GM21381 (cell line): ENCODE measurements around the gene CNGA4.
"Not testable (repeated sequence)": the region's sequence is repeated elsewhere in the genome, so short reads cannot be mapped to it uniquely, and the experiment has no call there.

Source experiments
- ATAC-seq: cut with Tn5 transposase; IDR thresholded peaks from one replicate; pipeline ENCODE4 v1.9.1; 2021; ENCODE audit warnings: mild to moderate bottlenecking, moderate library complexity; ENCODE audit not compliant: unreplicated experiment

CNGA4 gene

DNA sequence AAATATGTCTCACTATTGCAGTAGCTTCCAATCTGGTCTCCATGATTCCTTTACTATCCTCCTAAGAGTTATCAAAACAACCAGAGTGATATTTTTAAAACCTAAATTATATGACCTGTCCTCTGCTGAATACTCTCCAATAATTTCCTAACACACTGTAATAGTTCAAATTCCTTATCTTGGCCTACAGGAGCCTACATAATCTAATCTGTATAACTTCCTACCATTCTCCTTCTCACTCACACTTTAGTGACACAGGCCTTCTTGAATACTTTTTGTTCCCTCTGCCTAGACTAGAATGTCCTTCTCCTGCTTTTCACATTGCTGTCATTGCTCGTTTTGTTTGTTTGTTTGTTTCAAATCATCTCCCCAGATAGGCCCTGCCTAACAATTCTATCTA, 13.9 kb upstream of the CNGA4 start:
- no peak for ATAC-seq

DNA sequence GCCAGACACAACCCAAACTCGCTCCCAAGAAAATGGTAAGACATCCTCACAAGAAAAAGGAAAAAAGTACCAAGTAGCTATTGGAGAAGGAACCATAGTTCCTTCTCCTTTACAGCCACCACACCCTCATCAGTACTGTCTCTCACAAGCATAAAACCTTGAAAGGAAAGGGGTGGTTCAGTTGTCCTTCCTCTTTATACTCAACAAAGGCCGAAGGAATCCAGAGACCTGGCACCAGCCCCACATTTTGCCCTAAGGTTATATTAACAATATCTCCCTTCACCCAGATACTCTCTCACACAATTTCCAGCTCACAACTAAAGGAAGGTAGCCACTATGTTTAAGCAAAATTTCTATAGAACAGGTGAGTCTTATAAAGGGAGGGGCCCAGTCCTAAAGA, 13.0 kb upstream of the CNGA4 start:
- no peak for ATAC-seq

DNA sequence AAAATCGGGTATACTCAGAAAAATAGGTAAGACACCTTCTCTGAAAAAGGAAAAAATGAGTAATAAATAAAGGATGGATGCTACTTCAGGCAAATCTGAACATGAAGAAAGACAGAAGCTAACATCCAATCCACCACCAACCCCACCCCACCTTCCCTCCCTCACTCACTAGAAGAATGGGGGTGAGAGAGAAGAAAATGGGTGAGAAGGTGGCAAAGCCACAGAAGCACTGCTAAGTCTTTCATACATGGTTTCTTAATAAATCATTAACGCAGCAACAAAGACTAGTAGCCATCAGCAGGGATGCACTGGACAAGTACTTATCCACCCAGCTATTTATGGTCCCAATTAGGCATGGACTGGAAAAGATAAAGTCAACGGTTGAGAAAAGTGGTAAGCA, 10.4 kb upstream of the CNGA4 start:
- ATAC-seq, result peak; percentile 56

DNA sequence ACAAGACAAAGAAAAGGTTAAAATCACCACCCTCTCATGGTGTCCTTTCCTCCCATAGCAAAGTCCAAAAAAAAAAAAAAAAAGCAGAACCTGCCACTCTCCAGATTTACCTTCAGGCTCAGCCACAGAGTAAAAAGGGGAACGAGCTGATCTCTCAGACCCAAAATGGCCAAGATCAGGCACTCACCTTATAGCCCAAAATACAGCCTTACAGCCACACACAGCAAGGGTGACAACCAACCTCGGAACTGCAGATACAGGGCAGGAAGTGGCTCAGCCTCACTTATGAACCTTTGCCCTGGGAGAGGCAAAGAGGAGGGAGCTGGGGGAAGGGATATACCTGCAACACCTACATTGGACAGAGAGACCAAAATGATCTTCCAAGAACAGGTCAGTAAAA, 9.0 kb upstream of the CNGA4 start:
- ATAC-seq, result no peak

DNA sequence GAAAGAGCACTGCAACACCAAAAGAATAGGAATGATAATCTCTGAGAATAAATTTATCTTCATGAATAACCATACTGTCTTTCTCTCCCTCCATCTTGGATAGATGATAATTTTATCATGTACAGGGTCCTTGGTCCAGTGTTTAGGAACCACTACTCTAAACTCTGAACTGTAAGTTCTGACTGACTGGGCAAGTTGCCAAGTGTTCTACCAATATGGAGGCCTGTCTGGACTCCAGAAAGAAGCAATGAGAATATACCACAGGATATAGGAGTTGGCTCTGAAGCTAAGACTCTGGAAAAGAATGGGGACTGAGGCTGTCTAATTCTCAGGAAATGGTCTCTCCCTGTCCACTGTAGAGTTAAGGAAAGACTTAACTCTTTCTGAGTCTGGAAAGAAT, 6.0 kb upstream of the CNGA4 start:
- ATAC-seq, result no peak

DNA sequence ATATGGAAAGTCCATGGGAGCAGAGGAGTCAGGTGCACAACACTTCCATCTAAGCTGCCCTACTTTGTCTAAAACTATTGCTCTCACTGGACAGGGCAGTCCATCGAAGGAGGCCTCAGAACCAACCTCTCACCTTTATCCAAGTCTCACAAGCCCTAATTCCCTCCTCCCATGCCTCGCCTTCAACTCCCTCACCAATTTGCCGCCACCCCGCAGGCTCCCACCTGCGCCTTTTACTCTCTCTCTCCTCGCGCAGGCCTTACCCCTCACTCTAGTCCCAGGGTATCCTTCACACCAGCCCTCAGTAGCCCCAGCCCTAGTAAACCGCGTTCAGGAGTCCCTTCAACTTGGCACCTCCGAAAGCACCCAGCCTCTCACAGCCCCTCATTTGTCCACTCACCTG, 4.9 kb upstream of the CNGA4 start:
- no peak for ATAC-seq

GRCh38 chr11:6234387-6235107, 4.3 kb upstream of the CNGA4 start, which contains the start of gene FHIP1B:
Gene FHIP1B (minus strand): TSS chr11:6234636. CDS start chr11:6224516, 10,120 bp downstream.
- ATAC-seq, result peak; percentile 93

DNA sequence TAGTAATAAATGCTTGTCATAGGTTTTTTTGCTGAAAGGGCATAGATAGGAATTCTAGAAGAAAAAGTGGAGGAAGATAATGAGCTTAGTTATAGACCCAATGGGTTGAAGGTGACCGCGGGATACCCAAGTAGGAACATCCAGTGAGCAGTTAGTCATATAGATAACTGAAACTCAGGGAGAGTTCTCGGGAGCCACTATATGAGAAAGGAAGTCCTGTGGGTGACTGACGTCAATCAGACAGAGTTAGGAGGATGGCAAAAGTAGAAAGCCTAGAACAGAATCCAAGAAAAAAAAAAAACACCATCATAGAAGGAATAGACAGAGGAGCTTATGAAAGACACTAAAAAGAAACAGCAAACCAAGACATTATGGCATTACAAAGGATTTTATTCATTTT, 1.6 kb upstream of the CNGA4 start:
- ATAC-seq, result no peak

GRCh38 chr11:6237761-6238302, 1.1 kb upstream of the CNGA4 start:
- ATAC-seq, result no peak

GRCh38 chr11:6240139-6240538, 1.2 kb downstream of the CNGA4 start:
- ATAC-seq, result no peak

DNA sequence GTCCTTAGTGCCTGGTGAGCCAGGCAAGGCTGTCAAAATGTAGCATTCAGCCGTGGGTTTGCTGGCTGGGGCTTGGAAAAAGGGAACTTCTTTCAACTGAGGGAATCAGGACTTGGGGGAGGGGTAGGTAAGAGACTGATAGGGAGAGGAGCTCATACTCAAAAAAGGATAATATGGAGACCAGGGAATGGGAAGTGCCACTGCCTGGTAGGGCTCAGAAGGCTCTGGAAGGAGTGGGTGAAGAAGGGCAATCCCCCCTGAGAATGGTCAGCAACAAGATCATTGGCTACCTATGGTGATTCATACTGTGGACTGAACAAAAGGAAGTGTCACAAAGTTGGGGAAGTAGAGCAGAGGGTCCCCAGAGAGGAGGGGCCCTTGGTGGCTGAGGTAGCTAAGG, 1.9 kb downstream of the CNGA4 start:
- ATAC-seq, result no peak

DNA sequence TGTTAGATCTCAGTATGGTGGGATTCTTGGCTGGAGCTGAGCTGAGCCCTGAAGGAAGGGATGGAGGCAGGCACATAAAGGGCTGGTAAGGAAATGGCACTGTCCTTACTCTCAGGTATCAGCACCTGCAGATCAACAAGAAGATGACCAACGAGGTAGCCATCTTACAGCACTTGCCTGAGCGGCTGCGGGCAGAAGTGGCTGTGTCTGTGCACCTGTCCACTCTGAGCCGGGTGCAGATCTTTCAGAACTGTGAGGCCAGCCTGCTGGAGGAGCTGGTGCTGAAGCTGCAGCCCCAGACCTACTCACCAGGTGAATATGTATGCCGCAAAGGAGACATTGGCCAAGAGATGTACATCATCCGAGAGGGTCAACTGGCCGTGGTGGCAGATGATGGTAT, 2.4 kb downstream of the CNGA4 start:
- ATAC-seq, result no peak

DNA sequence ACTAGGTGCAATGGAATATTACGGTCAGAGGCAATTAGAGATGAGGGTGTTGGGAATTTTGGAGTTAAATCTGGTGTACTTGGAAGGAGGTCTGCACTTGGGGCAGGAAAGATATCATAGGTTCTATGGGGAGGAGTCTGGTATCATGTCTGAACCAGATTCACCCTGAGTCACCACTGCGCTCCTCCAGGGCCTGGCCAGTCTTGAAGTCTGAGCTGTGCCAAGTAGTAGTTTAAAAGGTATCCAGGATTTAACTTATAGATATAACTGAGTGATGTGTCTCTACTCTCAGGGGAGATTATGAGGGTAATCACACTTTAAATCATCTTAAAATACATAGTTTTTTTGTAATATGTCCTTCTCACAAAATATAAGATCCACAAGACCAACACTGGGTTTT, 6.6 kb downstream of the CNGA4 start:
- ATAC-seq, result no peak

DNA sequence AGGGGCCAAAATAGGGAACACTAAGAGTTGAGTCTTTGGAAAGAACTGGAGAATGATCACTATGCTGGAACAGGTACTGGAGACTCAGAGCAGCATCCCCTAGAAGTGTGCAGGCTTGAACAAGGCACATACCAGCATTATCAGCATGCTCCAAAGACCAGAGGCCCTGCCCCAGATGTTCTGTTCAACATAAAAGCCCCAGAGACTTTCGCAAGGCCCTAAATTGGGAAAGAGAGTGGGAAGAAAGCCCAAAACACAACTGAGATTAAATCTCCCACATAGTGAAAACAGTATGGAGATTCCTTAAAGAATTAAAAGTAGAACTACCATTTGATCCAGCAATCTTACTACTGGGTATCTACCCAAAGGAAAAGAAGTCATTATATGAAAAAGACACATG, 9.4 kb downstream of the CNGA4 start:
- no peak for ATAC-seq

DNA sequence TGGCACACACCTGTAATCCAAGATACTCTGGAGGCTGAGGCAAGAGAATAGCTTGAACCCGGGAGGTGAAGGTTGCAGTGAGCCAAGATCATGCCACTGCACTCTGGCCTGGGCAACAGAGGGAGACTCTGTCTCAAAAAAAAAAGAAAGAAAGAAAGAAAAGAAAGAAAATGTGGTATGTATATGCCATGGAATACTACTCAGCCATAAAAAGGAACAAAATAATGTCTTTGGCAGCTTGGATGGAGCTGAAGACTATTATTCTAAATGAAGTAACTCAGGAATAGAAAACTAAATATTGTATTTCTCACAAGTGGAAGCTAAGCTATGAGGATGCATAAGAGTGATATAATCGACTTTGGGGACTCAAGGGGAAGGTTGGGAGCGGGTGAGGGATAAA, 10.0 kb downstream of the CNGA4 start:
- not testable (repeated sequence) for ATAC-seq

GRCh38 chr11:6249770-6250555, 11.1 kb downstream of the CNGA4 start:
- ATAC-seq, result no peak

DNA sequence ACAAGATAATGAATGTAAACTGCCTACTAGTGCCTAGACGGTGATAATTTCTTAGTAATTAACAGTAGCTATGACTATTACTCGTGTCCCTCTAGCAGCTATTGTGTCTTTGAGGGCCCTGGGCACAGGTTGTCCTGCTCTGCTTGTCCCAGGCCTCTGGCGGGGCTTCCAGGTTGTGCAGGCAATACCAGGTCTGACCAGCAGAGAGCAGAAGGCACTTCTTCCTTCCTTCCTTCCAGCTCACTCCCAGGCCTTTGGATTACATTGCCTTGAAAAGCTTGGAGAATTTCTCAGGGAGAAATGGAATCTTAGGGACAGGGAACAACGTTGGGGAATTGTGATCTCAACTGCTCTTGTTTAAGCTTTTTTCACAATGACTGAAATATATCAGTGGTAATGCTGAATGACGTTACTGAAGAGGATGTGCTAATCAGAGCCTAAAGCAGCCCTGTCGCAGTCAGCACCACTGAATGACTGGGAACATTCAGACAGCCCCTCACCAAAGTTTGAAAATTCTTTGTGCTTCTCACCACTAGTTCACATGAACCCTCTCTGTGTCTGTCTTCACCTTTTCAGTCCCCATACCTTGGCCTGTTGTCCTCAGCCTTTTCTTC, 12.3 kb downstream of the CNGA4 start:
- ATAC-seq, result peak; percentile 73

DNA sequence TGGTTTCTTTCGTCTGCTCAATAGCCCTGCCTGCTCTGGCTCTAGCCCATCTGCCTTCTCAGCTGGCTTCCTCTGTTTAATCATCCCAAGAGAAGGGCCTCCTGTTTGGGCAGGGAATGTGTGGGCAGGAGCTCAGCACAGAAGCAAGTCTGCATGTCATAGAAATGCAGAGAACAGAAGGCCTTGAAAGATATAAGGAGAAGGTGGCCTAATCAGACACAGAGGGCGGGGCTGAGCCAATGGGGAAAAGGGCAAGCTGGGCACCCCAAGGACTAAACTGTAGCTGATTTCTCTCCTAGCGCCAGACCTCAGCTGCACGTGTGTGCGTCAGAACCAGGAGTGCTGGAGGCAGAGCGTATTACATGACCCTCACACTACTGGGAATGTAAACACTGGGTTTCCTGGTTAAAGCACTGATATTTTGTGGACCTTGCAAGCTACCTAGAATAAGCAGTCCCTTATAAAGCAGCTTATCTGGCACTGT, 13.1 kb downstream of the CNGA4 start:
- ATAC-seq, result no peak

- ATAC-seq, result peak; percentile 60
These were observed 14.3 kb downstream of the CNGA4 start for GRCh38 chr11:6253197-6253596.

- ATAC-seq, result no peak
These were observed 19.3 kb downstream of the CNGA4 start for GRCh38 chr11:6258141-6258540.

DNA sequence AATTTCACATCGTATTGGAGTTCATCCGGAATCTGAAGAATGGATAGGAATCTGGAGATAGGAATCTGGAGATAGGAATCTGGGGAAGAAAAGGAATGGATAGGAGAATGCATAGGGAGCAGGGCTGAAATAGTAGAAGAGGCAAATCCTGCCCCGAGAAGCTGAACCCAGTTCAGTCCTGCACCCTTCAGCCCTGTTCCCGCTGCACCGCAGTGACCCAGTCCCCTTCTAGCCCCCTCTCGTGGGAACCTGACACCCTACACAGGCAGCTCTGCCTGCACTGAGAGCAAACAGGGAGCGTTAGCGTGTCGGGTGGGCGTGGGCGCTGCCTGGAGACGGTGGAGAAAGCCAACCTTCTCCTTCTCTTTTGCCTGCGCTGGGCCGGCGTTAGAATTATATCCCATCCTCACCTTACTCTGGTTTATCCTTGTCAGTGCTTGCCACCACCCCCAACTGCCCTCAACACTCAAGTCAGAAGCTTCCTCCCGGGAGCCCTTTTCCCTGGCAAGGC, 19.7 kb downstream of the CNGA4 start:
- no peak for ATAC-seq
